HG02981 (cell line): ENCODE measurements around the gene SMAD2.
"Not testable (repeated sequence)": the region's sequence is repeated elsewhere in the genome, so short reads cannot be mapped to it uniquely, and the experiment has no call there.

Experiments used
- ATAC-seq: cut with Tn5 transposase; IDR thresholded peaks from one replicate; pipeline ENCODE4 v1.9.1; 2021; ENCODE audit warnings: mild to moderate bottlenecking, moderate library complexity; ENCODE audit not compliant: unreplicated experiment

SMAD2 gene

GRCh38 chr18:47799376-47799775 is 131.1 kb downstream of the SMAD2 start:
- ATAC-seq = no peak

GRCh38 chr18:47798366-47798765 is 132.1 kb downstream of the SMAD2 start:
- no peak for ATAC-seq

- ATAC-seq = no peak
Observed at GRCh38 chr18:47797126-47797525, 133.3 kb downstream of the SMAD2 start.

- ATAC-seq = no peak
Observed at GRCh38 chr18:47795434-47795814, 135.0 kb downstream of the SMAD2 start.

- ATAC-seq = no peak
Observed at GRCh38 chr18:47794725-47795433, 135.6 kb downstream of the SMAD2 start.

- ATAC-seq = no peak
Observed at GRCh38 chr18:47793609-47794008, 136.8 kb downstream of the SMAD2 start.

- ATAC-seq = no peak
Observed at GRCh38 chr18:47791461-47791985, 138.9 kb downstream of the SMAD2 start.

- no peak for ATAC-seq
Observed at GRCh38 chr18:47790036-47790435, 140.4 kb downstream of the SMAD2 start.

- ATAC-seq = no peak
Observed at GRCh38 chr18:47788621-47789020, 141.8 kb downstream of the SMAD2 start.

- ATAC-seq = no peak
Observed at GRCh38 chr18:47781561-47781960, 148.9 kb downstream of the SMAD2 start.

GRCh38 chr18:47780011-47780725 is 150.3 kb downstream of the SMAD2 start:
- ATAC-seq = no peak

- no peak for ATAC-seq
Observed at GRCh38 chr18:47779381-47779780, 151.1 kb downstream of the SMAD2 start.

- ATAC-seq = no peak
Observed at GRCh38 chr18:47777626-47778025, 152.8 kb downstream of the SMAD2 start.

GRCh38 chr18:47775961-47776360 is 154.5 kb downstream of the SMAD2 start:
- ATAC-seq = no peak

GRCh38 chr18:47773931-47774330 is 156.5 kb downstream of the SMAD2 start:
- ATAC-seq = no peak

GRCh38 chr18:47772374-47773248 is 157.8 kb downstream of the SMAD2 start:
- ATAC-seq = no peak

GRCh38 chr18:47771922-47772321 is 158.5 kb downstream of the SMAD2 start:
- ATAC-seq = no peak

GRCh38 chr18:47767699-47768098 is 162.8 kb downstream of the SMAD2 start:
- no peak for ATAC-seq

- not testable (repeated sequence) for ATAC-seq
Observed at GRCh38 chr18:47767198-47767597, 163.3 kb downstream of the SMAD2 start.
